ENCODE measurements around the gene ANKAR. TPM values are rescaled to one million over a fixed set of nuclear protein-coding genes. Genes with fewer than 3 reads are reported as not detected.
"Not testable (repeated sequence)": the region's sequence is repeated elsewhere in the genome, so short reads cannot be mapped to it uniquely, and the experiment has no call there.

Gene ANKAR
- total RNA-seq, 6 experiments from 2014 or later = 1.4 to 2.2 (median 1.7) TPM

DNA sequence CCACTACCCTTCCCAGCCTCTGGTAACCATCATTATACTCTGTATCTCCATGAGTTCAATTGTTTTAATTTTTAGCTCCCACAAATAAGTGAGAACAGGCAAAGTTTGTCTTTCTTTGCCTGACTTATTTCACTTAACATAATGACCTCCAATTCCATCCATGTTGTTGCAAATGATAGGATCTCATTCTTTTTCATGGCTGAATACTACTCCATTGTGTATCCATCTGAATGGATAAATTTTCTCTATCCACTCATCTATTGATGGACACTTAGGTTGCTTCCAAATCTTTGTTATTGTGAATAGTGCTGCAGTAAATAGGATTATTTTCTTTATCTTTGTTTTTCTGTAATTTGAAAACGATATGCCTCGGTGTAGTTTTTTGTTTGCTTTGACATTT is 26.2 kb downstream of the ANKAR start:
- Mint-ChIP-seq H3K27me3 (ENCODE audit: insufficient read depth) (no peaks in the 10 kb centered on the region), H3K36me3 (ENCODE audit: low read depth) (no peaks in the 10 kb centered on the region), H3K9me3 (no peaks in the 10 kb centered on the region), H3K4me3 (no peak overlapping the region), H3K27ac (no peak overlapping the region), H3K4me1 (ENCODE audit: low read depth) (no peaks in the 10 kb centered on the region)
- no peak for DNase-seq
- TF ChIP-seq, protein P1, sequence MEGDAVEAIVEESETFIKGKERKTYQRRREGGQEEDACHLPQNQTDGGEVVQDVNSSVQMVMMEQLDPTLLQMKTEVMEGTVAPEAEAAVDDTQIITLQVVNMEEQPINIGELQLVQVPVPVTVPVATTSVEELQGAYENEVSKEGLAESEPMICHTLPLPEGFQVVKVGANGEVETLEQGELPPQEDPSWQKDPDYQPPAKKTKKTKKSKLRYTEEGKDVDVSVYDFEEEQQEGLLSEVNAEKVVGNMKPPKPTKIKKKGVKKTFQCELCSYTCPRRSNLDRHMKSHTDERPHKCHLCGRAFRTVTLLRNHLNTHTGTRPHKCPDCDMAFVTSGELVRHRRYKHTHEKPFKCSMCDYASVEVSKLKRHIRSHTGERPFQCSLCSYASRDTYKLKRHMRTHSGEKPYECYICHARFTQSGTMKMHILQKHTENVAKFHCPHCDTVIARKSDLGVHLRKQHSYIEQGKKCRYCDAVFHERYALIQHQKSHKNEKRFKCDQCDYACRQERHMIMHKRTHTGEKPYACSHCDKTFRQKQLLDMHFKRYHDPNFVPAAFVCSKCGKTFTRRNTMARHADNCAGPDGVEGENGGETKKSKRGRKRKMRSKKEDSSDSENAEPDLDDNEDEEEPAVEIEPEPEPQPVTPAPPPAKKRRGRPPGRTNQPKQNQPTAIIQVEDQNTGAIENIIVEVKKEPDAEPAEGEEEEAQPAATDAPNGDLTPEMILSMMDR (IDR thresholded peaks at IDR 0.05) = no peak

DNA sequence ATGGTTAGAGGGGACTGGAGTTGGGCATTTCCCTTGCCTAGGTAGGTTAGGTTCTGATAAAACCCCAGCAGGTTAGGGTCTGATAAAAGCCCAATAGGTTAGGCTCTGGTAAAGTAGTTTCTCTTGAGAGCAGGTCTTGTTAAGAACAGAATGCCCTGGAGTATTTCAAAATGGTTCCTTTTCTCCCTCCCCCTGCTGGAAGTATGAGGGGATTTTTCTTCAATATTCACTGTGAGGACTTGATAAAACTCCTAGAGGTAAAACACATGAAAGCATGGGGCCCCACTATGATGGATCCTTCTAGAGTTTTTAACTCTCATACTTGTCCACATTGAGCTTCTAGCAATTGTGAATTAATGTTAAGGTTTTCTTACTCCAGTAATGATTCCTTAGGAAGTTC is 27.6 kb downstream of the ANKAR start:
- H3K27me3 Mint-ChIP-seq (ENCODE audit: insufficient read depth) = no peaks in the 10 kb centered on the region
- H3K36me3 Mint-ChIP-seq (ENCODE audit: low read depth) = no peaks in the 10 kb centered on the region
- DNase-seq = peak; percentile 7
- H3K4me1 Mint-ChIP-seq (ENCODE audit: low read depth) = no peaks in the 10 kb centered on the region
- no peak overlapping the region for H3K27ac Mint-ChIP-seq
- TF ChIP-seq, protein P1 (IDR thresholded peaks at IDR 0.05) = peak; percentile 64
- H3K4me3 Mint-ChIP-seq = no peak overlapping the region
- H3K9me3 Mint-ChIP-seq = no peaks in the 10 kb centered on the region

DNA sequence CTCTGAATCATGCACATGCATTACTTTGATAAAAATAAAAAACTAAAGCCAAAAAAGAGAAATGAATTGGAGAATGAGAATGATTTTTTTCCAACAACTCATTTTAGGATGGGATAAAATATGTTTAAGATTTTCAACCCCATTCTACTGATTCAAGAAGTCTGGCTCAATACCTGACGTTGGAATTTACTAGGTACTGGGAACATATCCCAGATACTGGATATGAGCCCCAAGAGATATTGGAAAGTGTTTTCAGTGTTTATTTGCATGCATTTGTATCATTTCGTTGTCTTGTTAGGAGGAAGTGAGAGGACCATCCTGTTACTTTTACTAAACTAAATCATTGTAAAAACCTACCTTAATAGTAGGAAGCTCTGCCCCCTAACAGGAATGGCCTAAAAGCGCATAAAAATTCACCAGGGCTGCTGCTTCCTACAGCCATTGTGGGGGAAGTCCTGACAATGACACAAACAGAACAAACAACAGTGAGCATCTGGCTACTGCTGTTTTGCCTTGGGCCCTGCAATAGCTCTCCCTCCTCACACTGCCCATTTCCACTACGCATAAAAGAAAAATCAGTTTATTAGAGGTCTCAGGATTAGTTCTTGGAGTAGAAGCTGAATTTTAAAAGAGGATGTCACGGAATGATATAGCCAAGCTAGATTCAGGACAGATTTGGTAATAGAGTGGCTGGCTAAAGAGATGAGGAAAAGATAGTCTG is 35.2 kb downstream of the ANKAR start:
- H3K4me1 Mint-ChIP-seq (ENCODE audit: low read depth) = no peaks in the 10 kb centered on the region
- DNase-seq = no peak
- H3K27me3 Mint-ChIP-seq (ENCODE audit: insufficient read depth) = no peaks in the 10 kb centered on the region
- no peak overlapping the region for H3K27ac Mint-ChIP-seq
- TF ChIP-seq, protein P1 (IDR thresholded peaks at IDR 0.05) = no peak
- no peak overlapping the region for H3K4me3 Mint-ChIP-seq
- no peaks in the 10 kb centered on the region; the same call in 1 of the 2 replicates for H3K9me3 Mint-ChIP-seq
- H3K36me3 Mint-ChIP-seq (ENCODE audit: low read depth) = no peaks in the 10 kb centered on the region

DNA sequence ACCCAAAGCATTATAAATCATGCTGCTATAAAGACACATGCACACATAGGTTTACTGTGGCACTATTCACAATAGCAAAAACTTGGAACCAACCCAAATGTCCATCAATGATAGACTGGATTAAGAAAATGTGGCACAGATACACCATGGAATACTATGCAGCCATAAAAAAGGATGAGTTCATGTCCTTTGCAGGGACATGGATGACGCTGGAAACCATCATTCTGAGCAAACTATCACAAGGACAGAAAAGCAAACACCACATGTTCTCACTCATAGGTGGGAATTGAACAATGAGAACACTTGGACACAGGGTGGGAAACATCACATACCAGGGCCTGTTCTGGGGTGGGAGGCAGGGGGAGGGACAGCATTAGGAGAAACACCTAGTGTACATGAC is 43.1 kb downstream of the ANKAR start:
- not testable (repeated sequence) for DNase-seq; H3K4me1 Mint-ChIP-seq (ENCODE audit: low read depth); H3K4me3 Mint-ChIP-seq; H3K36me3 Mint-ChIP-seq (ENCODE audit: low read depth); H3K27me3 Mint-ChIP-seq (ENCODE audit: insufficient read depth); H3K27ac Mint-ChIP-seq
- peaks cover 11% of the 10 kb centered on the region for H3K9me3 Mint-ChIP-seq

DNA sequence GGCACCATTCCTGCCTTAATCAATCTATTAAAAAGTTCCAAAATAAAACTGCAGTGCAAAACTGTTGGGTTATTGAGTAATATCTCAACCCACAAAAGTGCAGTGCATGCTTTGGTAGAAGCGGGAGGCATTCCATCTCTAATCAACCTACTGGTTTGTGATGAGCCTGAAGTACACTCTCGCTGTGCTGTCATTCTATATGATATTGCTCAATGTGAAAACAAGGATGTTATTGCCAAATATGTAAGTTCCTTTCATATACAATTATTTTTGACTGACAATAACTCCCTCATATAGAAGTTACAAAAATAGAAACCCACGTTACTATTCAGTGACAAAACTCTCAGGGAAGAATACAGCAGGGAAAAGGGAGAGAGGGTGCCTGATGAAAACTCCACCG is 45.1 kb downstream of the ANKAR start:
- Mint-ChIP-seq H3K4me1 (ENCODE audit: low read depth) (peaks cover 11% of the 10 kb centered on the region), H3K9me3 (peaks cover 11% of the 10 kb centered on the region), H3K36me3 (ENCODE audit: low read depth) (peaks cover 9% of the 10 kb centered on the region; the same call in 1 of the 2 replicates), H3K27ac (no peak overlapping the region), H3K27me3 (ENCODE audit: insufficient read depth) (no peaks in the 10 kb centered on the region), H3K4me3 (no peak overlapping the region)
- DNase-seq = no peak
- TF ChIP-seq, protein P1 (IDR thresholded peaks at IDR 0.05) = no peak

DNA sequence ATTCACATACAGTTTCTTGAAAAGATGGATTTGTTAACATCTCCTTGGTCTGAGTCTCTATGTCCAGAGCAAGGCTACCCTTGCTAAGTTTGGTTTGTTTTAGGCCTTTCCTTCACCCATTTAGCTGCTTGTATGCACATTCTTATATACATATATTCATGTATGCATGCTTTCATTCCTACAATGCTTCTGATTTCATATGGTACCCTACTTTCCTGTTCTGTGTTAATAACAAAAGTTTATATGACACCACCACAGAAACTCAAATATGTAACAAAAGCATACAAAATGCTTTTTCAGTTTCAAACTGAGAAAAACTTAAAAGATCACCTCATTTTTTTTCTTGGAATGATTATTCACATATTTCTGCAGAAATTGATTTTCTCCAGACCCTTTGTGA is 48.7 kb downstream of the ANKAR start:
- H3K4me3 Mint-ChIP-seq = no peak overlapping the region
- TF ChIP-seq, protein P1 (IDR thresholded peaks at IDR 0.05) = no peak
- peaks cover 2% of the 10 kb centered on the region; the same call in 1 of the 2 replicates for H3K27me3 Mint-ChIP-seq (ENCODE audit: insufficient read depth)
- peaks cover 11% of the 10 kb centered on the region for H3K4me1 Mint-ChIP-seq (ENCODE audit: low read depth)
- H3K27ac Mint-ChIP-seq = no peak overlapping the region
- H3K9me3 Mint-ChIP-seq = no peaks in the 10 kb centered on the region
- H3K36me3 Mint-ChIP-seq (ENCODE audit: low read depth) = peaks cover 4% of the 10 kb centered on the region; the same call in 1 of the 2 replicates
- DNase-seq = no peak

Other genes with a start within 250 kb of the ANKAR start
- gene WDR75, start 233.2 kb upstream of the ANKAR start, total RNA-seq (2021; fragmentation: NEBNext Ultra II Directional; extraction: Animal tissue kit (Norgen Biotek cat#: 25700)) = 10 to 100 TPM; 28.9 to 35.7 (median 31.0) TPM
- gene SLC40A1, start 93.9 kb upstream of the ANKAR start, total RNA-seq (2021; fragmentation: NEBNext Ultra II Directional; extraction: Animal tissue kit (Norgen Biotek cat#: 25700)) = not detected
- gene ASNSD1, start 13.2 kb upstream of the ANKAR start, total RNA-seq (2021; fragmentation: NEBNext Ultra II Directional; extraction: Animal tissue kit (Norgen Biotek cat#: 25700)) = 10 to 100 TPM; 36.7 to 43.4 (median 38.3) TPM
- gene OSGEPL1, start 88.1 kb downstream of the ANKAR start, total RNA-seq (2021; fragmentation: NEBNext Ultra II Directional; extraction: Animal tissue kit (Norgen Biotek cat#: 25700)) = 1 to 10 TPM; 5.0 to 7.2 (median 7.0) TPM
- 10 to 100 TPM; 48.6 to 70.2 (median 60.3) TPM for gene ORMDL1, start 109.7 kb downstream of the ANKAR start, total RNA-seq (2021; fragmentation: NEBNext Ultra II Directional; extraction: Animal tissue kit (Norgen Biotek cat#: 25700))
- 10 to 100 TPM; 18.9 to 22.8 (median 20.5) TPM for gene PMS1, start 109.8 kb downstream of the ANKAR start, total RNA-seq (2021; fragmentation: NEBNext Ultra II Directional; extraction: Animal tissue kit (Norgen Biotek cat#: 25700))

Data from HFFc6 (cell line).